GM21360 (cell line): ENCODE results near the gene CTNNA2.

Experiments
- ATAC-seq: cut with Tn5 transposase; IDR thresholded peaks from one replicate; pipeline ENCODE4 v1.9.1; 2021; ENCODE audit warnings: mild to moderate bottlenecking, moderate library complexity; ENCODE audit not compliant: unreplicated experiment

The CTNNA2 gene

GRCh38 chr2:79782576-79783452 lies 270.0 kb downstream of the CTNNA2 start:
- ATAC-seq = no peak

GRCh38 chr2:79788952-79789651 lies 276.3 kb downstream of the CTNNA2 start:
- ATAC-seq = no peak

- no peak for ATAC-seq
Measured at GRCh38 chr2:79789811-79790210, 277.0 kb downstream of the CTNNA2 start.

- no peak for ATAC-seq
Measured at GRCh38 chr2:79792090-79792489, 279.2 kb downstream of the CTNNA2 start.

GRCh38 chr2:79793006-79793405 lies 280.2 kb downstream of the CTNNA2 start:
- no peak for ATAC-seq

- ATAC-seq = no peak
Measured at GRCh38 chr2:79796641-79797040, 283.8 kb downstream of the CTNNA2 start.

GRCh38 chr2:79798776-79799175 lies 285.9 kb downstream of the CTNNA2 start:
- no peak for ATAC-seq

GRCh38 chr2:79799729-79800128 lies 286.9 kb downstream of the CTNNA2 start:
- no peak for ATAC-seq

- no peak for ATAC-seq
Measured at GRCh38 chr2:79801082-79801481, 288.2 kb downstream of the CTNNA2 start.

GRCh38 chr2:79817288-79817687 lies 304.4 kb downstream of the CTNNA2 start:
- ATAC-seq = no peak

GRCh38 chr2:79820281-79820680 lies 307.4 kb downstream of the CTNNA2 start:
- no peak for ATAC-seq

GRCh38 chr2:79822136-79822535 lies 309.3 kb downstream of the CTNNA2 start:
- no peak for ATAC-seq

- no peak for ATAC-seq
Measured at GRCh38 chr2:79824086-79824786, 311.4 kb downstream of the CTNNA2 start.

GRCh38 chr2:79827881-79828280 lies 315.0 kb downstream of the CTNNA2 start:
- ATAC-seq = no peak

- no peak for ATAC-seq
Measured at GRCh38 chr2:79830501-79830900, 317.6 kb downstream of the CTNNA2 start.

GRCh38 chr2:79831961-79832360 lies 319.1 kb downstream of the CTNNA2 start:
- no peak for ATAC-seq

GRCh38 chr2:79832511-79833234 lies 319.8 kb downstream of the CTNNA2 start:
- ATAC-seq = no peak

- no peak for ATAC-seq
Measured at GRCh38 chr2:79833235-79833878, 320.5 kb downstream of the CTNNA2 start.

GRCh38 chr2:79835911-79836310 lies 323.1 kb downstream of the CTNNA2 start:
- ATAC-seq = no peak

- no peak for ATAC-seq
Measured at GRCh38 chr2:79844011-79844410, 331.2 kb downstream of the CTNNA2 start.
